GM12892 (cell line): ENCODE results near the gene ZNF423.

Experiments used
- DNase-seq: peaks from one replicate; pipeline ENCODE4 v3.0.0; 2011; ENCODE audit not compliant: insufficient read length
- FAIRE-seq: peaks from 2 replicates; lab custom pipeline; 2011; peaks lifted over from hg19 to GRCh38; lab: Jason Lieb, UNC
- POLR2A ChIP-seq: IDR thresholded peaks from 2 replicates; pipeline ENCODE4 v1.6.1; 2011; ENCODE audit warnings: low read depth, low read length, control low read depth
- POLR2AphosphoS5 ChIP-seq: IDR thresholded peaks from 2 replicates; pipeline ENCODE4 v1.6.1; 2011; ENCODE audit warnings: low read depth, low read length, control low read depth
- TAF1 ChIP-seq: IDR thresholded peaks from 2 replicates; pipeline ENCODE4 v1.6.1; 2011; ENCODE audit warnings: low read depth, mild to moderate bottlenecking, control low read depth, low read length, borderline replicate concordance

ZNF423 gene

DNA sequence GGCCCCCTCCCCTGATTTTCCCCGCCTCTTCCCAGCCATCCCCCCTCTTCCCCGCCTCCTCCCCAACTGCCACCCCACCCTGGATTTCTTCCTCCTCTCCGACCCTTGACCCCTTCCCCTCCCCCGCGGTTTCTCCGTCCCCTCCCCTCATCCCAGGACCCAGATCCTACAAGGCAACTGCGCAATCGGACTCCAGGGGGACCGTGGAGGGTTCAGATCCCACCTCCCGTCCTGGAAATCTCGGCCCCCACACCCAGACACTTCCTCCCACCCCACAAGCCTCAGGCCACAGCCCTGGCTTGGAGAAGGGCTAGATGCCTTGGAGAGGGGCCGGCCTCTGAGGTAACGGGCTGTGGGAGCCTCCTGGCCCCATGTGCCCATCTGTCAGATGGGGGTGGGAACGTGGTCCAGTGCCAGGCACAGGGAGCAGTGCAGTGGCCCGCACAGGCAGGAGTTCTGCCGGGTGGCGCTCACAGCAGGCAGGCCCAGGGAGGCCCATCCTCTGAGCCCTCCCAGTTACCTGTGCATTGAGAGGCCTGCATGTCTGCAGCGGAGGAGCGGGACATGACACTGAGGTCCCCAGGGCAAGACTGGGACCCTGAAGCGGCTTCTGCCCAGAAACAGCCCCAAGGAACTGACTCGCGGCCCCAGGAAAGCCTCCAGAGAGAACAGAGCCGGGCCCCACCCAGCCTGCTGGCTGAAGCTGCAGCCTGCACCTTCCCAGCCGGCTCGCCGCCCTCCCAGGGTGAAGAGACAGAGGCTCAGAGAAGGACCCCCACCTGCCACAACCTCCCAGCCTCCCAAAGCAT lies 16.7 kb downstream of the ZNF423 start:
- TF ChIP-seq TAF1: no peak
- TF ChIP-seq POLR2AphosphoS5: no peak
- no peak for TF ChIP-seq POLR2A
- DNase-seq (no peak), FAIRE-seq (no peak)

DNA sequence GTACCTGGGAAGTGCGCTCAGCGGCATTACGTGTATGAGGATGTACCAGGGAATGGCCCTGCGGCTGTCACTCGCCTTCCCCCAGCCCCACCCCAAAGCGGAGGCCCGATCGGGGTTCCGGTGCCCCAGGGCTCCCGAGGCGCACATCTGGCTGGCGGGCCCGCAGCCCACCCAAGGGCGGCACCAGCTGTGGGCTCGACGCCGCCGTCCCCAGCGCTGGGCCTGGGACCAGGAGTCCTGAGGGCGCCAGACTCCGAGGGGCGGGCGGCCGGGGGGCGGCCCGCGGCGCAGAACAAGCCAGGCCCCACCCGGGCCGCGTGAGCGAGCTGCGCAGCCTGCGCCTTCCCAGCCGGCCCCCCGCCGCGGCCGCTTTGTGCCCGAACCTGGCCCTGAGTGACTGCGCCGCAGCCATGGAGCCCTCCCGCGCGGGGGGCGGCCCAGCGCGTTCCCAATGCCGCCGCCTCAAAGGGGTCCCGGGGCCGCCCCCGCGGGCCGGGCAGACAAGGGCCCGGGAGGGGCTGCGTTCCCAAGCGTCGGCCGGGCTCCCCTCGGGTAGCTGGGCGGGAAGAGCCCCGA lies 17.4 kb downstream of the ZNF423 start:
- DNase-seq (no peak), FAIRE-seq (no peak)
- TF ChIP-seq TAF1 (no peak), POLR2AphosphoS5 (no peak), POLR2A (no peak)

DNA sequence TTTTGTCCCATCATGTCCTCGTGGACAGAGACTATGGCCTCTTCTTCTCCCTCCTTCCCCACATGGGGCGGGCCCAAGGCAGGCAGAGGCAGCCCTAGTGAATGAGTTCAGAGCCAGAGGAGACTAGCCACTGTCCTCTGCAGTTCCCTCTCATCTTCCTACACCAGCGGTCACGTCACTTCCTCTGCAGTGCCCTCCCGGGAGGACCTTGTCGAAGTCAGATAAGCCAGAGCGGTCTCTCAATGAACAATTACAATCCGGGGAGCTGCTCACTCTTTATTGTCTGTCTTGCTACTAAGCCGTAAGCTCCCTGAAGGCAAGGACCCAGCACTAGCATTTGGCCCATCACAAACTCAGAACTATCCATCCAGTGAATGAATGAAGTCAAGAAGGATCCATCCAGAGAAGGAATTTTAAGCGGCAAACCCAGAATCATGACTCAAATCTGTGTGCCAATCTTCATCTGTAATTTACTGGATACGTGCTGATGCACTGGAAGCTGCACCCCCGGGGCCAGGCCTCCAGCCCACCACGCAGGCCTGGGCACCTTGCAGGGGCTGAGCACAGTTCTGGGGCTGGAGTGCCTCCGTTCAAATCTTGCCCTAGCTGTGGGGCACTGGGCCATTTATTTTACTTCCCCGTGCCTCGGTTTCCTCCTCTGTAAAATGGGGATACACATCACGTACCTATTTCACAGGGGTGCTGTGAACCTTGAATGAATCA lies 18.1 kb downstream of the ZNF423 start:
- DNase-seq: no peak
- no peak for FAIRE-seq
- TF ChIP-seq TAF1: no peak
- no peak for TF ChIP-seq POLR2A
- no peak for TF ChIP-seq POLR2AphosphoS5

DNA sequence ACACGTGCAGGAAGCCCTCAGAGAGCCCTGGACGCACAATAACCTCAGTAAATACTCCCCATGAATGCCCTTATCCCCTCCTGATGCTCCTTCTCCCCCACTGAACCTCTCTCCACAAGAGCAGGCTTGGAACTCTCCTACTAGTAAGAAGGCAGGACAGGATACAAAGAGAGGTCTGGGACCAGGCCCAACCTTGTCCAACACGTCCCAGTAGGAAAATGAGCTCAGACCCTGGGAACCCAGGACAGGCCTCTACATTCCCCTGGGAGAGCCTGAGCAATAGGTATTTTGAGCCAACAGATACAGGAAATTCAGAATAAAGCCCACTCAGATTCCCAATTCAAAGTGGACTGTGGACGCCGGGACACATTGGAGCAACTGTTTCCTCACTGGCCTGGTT lies 19.2 kb downstream of the ZNF423 start:
- TF ChIP-seq POLR2AphosphoS5 (no peak), TAF1 (no peak), POLR2A (no peak)
- FAIRE-seq (no peak), DNase-seq (no peak)

DNA sequence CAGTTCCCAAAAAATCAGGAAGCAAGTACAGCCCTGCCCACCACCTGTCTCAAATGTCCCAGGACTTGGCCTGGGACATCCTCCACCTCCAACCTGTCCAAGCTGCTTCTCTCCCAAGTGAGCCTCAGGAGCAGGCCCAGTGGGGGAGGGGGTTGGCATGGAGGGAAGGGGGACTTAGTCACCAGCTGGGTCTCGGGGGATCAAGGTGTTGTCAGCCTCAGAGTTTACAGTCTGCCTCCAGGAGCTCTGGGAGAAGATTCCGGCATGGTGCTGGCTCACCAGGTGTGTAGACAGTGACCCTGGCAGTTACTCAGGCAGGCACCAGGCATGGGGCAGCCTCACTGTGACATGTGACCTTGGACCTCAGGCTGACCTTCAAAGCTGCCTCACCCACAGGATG lies 19.7 kb downstream of the ZNF423 start:
- TF ChIP-seq TAF1 (no peak), POLR2A (no peak), POLR2AphosphoS5 (no peak)
- FAIRE-seq: no peak
- DNase-seq: no peak

DNA sequence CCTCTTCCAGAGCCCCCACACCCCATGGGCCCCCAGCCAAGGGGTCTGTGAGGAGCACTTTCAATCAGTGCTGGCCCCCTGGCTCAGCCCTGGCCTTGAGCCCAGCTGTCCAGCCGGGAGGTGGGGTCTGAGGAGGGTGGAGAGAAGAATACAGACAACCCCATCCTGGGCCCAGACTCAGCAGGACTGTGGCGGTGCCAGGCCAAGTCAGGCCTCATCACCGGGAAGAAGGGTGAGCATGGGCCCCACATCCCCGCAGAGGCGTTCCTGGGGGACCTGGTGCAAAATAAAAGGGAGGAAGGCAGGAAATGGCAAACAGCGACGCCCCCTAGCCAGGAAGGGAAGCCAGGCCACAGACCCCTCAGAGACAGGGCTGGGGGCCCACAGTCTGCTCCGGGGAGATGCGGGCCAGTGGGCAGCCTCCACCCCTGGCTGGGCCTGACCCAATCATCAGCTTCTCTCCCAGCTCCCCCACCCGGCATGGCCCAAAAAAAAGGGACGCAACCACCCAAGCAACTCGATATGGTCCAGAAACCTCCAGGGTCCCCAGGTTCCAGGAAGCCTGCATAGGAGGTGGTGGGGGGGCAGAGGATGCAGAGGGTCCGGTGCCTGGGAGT lies 20.6 kb downstream of the ZNF423 start:
- no peak for FAIRE-seq
- no peak for DNase-seq
- TF ChIP-seq POLR2AphosphoS5 (no peak), POLR2A (no peak), TAF1 (no peak)

DNA sequence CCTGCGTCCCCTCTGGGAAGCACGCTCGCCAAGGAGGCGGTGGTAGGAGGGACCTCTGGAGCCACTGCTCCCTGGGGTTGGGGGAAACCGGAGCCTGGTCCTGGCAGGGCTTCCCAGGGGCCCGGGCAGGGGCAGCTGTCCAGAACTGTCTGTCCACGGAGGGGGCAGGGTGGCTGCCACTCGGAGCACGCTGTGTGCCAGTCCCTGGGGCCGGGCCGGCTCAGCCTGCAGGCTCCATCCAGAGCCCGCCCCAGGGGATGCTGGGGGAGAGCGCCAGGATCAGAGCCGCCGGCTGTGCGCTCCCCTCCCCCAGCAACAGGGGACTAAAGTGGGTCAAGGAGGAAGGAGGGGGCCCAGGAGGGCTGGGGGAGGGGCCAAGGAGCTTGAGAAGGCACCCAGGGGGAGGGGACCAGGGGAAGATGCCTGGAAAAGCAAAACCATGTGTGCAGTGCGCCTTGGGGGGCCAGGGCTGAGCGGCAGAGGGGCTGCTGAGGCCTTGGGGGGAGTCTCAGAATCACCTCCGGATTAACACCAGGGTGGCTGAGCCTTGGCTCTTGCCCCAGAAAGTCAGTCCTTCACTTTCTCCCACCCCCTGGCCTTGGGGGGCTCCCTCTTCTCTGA lies 21.3 kb downstream of the ZNF423 start:
- no peak for TF ChIP-seq TAF1
- TF ChIP-seq POLR2AphosphoS5: no peak
- no peak for TF ChIP-seq POLR2A
- no peak for FAIRE-seq
- DNase-seq: no peak

DNA sequence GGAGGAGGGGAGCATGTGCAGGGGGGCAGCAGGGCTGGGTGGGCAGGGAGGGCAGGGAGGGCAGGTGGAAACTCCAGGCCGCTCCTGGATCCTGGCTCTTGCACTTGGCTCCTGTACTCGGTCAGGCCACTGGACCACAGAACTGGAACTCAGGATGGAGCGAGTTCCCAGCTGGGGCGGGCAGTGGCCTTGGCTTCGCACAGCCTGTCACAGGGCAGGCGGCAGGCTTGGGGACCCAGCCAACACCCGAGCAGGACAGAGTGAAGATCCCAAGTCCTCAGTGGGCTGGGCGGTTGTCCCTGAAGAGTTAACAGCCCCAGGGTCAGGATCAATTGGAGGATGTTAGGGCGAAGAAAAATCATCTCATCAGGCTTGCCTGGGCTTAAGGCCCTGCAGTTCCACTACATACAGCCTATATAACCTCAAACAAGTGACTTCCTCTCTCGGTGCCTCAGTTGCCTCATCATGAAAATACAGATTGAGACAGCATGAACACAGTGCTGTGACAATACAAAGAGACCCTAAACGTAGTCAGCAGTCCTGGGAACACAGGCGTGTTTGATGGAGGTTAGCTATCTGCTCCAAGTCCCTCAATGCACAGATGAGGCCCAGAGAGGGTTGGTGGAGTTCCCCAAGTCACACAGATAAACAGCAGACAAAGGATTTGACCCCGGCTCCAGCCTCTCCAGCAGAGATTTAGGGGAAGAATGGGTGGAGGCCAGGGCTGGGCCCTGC lies 21.9 kb downstream of the ZNF423 start:
- FAIRE-seq (no peak), DNase-seq (no peak)

DNA sequence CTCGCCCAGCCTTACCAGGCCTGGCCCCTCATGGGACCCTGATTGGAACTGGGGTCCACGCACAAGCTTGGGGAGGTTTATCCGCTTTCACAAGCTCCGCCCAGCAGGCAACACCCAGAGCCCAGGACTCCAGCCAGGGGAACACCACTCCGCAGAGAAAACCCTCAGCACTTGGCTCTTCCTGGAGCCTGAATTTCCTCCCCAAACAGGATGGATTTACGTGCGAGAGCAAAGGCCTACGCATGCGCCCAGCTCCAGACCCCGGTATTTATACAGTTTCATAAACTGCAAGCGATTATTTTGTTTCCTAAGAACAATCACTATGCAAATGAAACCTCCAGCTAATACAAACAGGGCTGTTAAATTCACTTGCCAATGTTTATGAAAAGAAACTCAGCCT lies 22.8 kb downstream of the ZNF423 start:
- DNase-seq: no peak
- no peak for FAIRE-seq
- TF ChIP-seq POLR2AphosphoS5 (no peak), POLR2A (no peak), TAF1 (no peak)

More for the DNA sequence above, 21.9 kb downstream of the ZNF423 start:
- no peak for TF ChIP-seq POLR2AphosphoS5
- no peak for TF ChIP-seq POLR2A

DNA sequence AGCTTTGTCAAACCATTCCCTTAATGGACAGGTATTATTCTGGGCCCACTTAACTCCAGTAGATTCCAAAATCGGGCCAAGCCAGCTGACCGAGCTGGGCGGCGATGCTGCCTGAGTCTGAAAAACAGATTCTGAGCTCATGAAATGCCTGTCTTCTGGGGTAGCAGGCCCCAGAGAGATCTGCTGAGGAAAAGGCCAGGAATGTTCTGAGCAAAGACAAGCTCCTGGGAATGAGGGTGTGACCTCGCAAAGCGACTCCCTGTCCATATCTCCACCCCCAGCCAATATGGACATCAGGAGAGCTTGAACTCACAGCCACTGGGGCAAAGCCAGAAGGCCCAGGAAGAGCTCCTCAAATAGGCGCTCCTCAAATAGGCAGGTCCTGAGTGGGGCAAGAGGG lies 23.7 kb downstream of the ZNF423 start:
- no peak for FAIRE-seq
- no peak for DNase-seq
- no peak for TF ChIP-seq TAF1
- TF ChIP-seq POLR2A: no peak
- no peak for TF ChIP-seq POLR2AphosphoS5

DNA sequence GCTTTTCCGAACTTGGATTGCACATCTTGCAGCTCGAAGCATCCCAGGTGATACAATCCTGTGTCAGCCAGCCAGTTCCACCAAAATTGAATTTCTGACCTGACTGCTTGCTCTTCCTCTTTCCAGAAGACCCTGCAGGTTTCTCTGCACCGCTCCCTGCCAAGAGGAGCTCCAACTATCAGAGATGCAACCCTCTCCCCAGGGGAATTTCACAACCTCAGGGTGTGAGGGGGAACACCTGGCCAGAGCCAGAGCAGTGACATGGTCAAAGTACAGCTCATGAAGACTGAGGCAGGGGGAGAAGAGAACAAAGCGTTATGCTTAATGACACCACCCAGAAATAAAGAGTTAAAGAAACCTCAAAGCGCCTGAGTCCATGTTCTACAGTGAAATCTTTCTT lies 25.0 kb downstream of the ZNF423 start:
- TF ChIP-seq POLR2A (no peak), TAF1 (no peak), POLR2AphosphoS5 (no peak)
- DNase-seq: no peak
- FAIRE-seq: no peak
